CD4-positive, alpha-beta T cell (primary cell): Measurements from ENCODE around the gene CASKIN2. TPM values are rescaled to one million over a fixed set of nuclear protein-coding genes. Genes with fewer than 3 reads are reported as not detected.

Experiments used
- ATAC-seq: fragments of 200-7000 bp; cut with Tn5 transposase; one replicate; pipeline ENCODE4 v1.10.0; 2022; ENCODE audit warnings: mild to moderate bottlenecking; ENCODE audit not compliant: poor library complexity
- CTCF ChIA-PET: fragments of 350-600 bp; sonication (Branson Sonifier 250); formaldehyde crosslinking; loops from one replicate; lab custom pipeline; 2021; ENCODE audit warnings: antibody characterized with exemption, inconsistent platforms; lab: Charles Lee
- POLR2A ChIA-PET: fragments of 350-600 bp; sonication (Branson Sonifier 250); formaldehyde crosslinking; loops from one replicate; lab custom pipeline; 2021; ENCODE audit warnings: antibody characterized with exemption, inconsistent platforms; lab: Charles Lee
- DNase-seq, 14 experiments: peaks; one replicate each; pipeline ENCODE4 v3.0.0-alpha.2; 2013 to 2020; ENCODE audit warnings: mixed read lengths in 2 of 14
- H3K27ac ChIP-seq, 2 donors: one replicate each; pipeline versions ENCODE4 v1.5.1 to v1.7.0; 2013; ENCODE audit warnings: low read length in 2 of 2, low read depth in 1 of 2, mild to moderate bottlenecking in 1 of 2
- H3K27me3 ChIP-seq, 2 experiments: 1 replicate in 1 of 2; 2 replicates in 1 of 2; pipeline versions ENCODE4 v1.6.1 to v1.7.0; 2013; ENCODE audit warnings: low read length in 2 of 2, control low read depth in 1 of 2, mild to moderate bottlenecking in 1 of 2, moderate library complexity in 1 of 2; ENCODE audit not compliant: insufficient read depth in 2 of 2, control insufficient read depth in 1 of 2
- H3K36me3 ChIP-seq: one replicate; pipeline ENCODE4 v1.6.1; 2013; ENCODE audit warnings: low read length, control low read depth; ENCODE audit not compliant: insufficient read depth
- H3K4me1 ChIP-seq: one replicate; pipeline ENCODE4 v1.6.1; 2013; ENCODE audit warnings: low read length, control low read depth; ENCODE audit not compliant: insufficient read depth
- H3K4me3 ChIP-seq: one replicate; pipeline ENCODE4 v1.5.1; 2013; ENCODE audit warnings: mild to moderate bottlenecking, low read length, moderate library complexity
- H3K9me3 ChIP-seq, 2 experiments: 1 replicate in 1 of 2; 2 replicates in 1 of 2; pipeline versions ENCODE4 v1.6.1 to v1.7.0; 2013; ENCODE audit warnings: low read length in 2 of 2, mild to moderate bottlenecking in 2 of 2, control low read depth in 1 of 2, moderate library complexity in 1 of 2; ENCODE audit not compliant: control insufficient read depth in 1 of 2, insufficient read depth in 1 of 2
- H3K27ac Mint-ChIP-seq: one replicate; pipeline ENCODE4 v1.8.0; 2020; ENCODE audit warnings: mixed read lengths
- H3K27me3 Mint-ChIP-seq: one replicate; pipeline ENCODE4 v1.8.0; 2021; ENCODE audit warnings: mixed read lengths
- H3K36me3 Mint-ChIP-seq: one replicate; pipeline ENCODE4 v1.8.0; 2021; ENCODE audit warnings: low read depth, mixed read lengths
- H3K4me1 Mint-ChIP-seq: one replicate; pipeline ENCODE4 v1.8.0; 2021; ENCODE audit warnings: low read depth, mixed read lengths
- H3K4me3 Mint-ChIP-seq: one replicate; pipeline ENCODE4 v1.8.0; 2020; ENCODE audit warnings: mild to moderate bottlenecking, mixed read lengths
- H3K9me3 Mint-ChIP-seq: one replicate; pipeline ENCODE4 v1.8.0; 2020; ENCODE audit warnings: mixed read lengths
- intact Hi-C, 2 experiments: fragments of 100-400 bp; cut with DNase I in 1 of 2; cut with micrococcal nuclease in 1 of 2; formaldehyde crosslinking; loops; one replicate each; pipeline versions ENCODE4 v1.15.1 to v1.9.0; 2023 to 2025; cut with DNase I, micrococcal nuclease
- total RNA-seq, 174 experiments: library from RNA in 2 of 174; stranded (reverse) in 2 of 174; gene quantifications; one replicate each; pipeline ENCODE4 v1.2.3 and lab custom pipeline; 2021 to 2026
- TF ChIP-seq, protein P1 (sequence below): fragments of 200-600 bp; IDR thresholded peaks from one replicate; pipeline ENCODE4 v1.8.0; 2022; ENCODE audit warnings: antibody characterized with exemption, mild to moderate bottlenecking

The CASKIN2 gene
- total RNA-seq, 2 experiments from 2014 or later, result 0.17 to 0.25 TPM

DNA sequence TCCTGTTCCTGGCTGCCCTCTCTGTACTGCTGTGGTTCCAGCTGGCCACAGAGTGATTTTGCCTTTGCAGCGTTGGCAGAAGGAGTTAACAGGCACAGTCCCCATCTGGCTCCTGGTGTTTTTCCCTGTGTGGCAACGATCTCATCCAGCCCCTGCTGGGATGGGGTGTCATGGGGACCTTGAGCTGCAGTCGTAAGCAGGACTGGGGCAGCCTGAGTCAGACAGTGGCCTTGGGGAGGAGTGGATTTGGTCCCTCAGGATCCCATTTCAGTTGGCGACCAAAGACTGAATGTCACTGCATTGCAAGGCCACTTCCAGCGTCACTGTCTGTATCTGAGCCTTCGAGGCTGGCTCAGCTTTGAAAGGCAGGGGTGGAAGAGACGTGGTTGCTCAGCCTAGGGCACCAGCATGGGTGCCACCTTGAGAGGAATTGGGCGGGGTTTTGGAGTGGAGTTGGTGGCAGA is 47.0 kb downstream of the CASKIN2 start:
- TF ChIP-seq, protein P1, sequence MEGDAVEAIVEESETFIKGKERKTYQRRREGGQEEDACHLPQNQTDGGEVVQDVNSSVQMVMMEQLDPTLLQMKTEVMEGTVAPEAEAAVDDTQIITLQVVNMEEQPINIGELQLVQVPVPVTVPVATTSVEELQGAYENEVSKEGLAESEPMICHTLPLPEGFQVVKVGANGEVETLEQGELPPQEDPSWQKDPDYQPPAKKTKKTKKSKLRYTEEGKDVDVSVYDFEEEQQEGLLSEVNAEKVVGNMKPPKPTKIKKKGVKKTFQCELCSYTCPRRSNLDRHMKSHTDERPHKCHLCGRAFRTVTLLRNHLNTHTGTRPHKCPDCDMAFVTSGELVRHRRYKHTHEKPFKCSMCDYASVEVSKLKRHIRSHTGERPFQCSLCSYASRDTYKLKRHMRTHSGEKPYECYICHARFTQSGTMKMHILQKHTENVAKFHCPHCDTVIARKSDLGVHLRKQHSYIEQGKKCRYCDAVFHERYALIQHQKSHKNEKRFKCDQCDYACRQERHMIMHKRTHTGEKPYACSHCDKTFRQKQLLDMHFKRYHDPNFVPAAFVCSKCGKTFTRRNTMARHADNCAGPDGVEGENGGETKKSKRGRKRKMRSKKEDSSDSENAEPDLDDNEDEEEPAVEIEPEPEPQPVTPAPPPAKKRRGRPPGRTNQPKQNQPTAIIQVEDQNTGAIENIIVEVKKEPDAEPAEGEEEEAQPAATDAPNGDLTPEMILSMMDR, result no peak
- no peaks in the 10 kb centered on the region for H3K27me3 ChIP-seq
- Mint-ChIP-seq H3K4me1 (peaks cover 9% of the 10 kb centered on the region), H3K36me3 (peaks cover 24% of the 10 kb centered on the region), H3K27ac (no peak overlapping the region), H3K27me3 (no peaks in the 10 kb centered on the region), H3K4me3 (no peak overlapping the region), H3K9me3 (no peaks in the 10 kb centered on the region)
- ATAC-seq, result no peak
- CTCF ChIA-PET, result no interaction called here
- intact Hi-C loops, result no loop called here
- POLR2A ChIA-PET, result no interaction called here
- H3K4me3 ChIP-seq, result no peak overlapping the region
- peaks cover 17% of the 10 kb centered on the region for H3K36me3 ChIP-seq
- no peak overlapping the region for H3K27ac ChIP-seq
- H3K4me1 ChIP-seq, result no peaks in the 10 kb centered on the region
- no peak for DNase-seq
- H3K9me3 ChIP-seq, result no peaks in the 10 kb centered on the region

GRCh38 chr17:75465039-75465438 is 50.3 kb downstream of the CASKIN2 start:
- no peak for ATAC-seq
- CTCF ChIA-PET, result no interaction called here
- H3K27ac Mint-ChIP-seq, result no peak overlapping the region
- H3K4me1 Mint-ChIP-seq, result peaks cover 14% of the 10 kb centered on the region
- TF ChIP-seq, protein P1, result no peak
- H3K36me3 Mint-ChIP-seq, result peaks cover 11% of the 10 kb centered on the region
- Histone ChIP-seq H3K36me3 (no peaks in the 10 kb centered on the region), H3K4me1 (no peaks in the 10 kb centered on the region), H3K27me3 (no peaks in the 10 kb centered on the region), H3K27ac (no peak overlapping the region), H3K9me3 (no peaks in the 10 kb centered on the region), H3K4me3 (no peak overlapping the region)
- no peak for DNase-seq
- no peaks in the 10 kb centered on the region for H3K27me3 Mint-ChIP-seq
- no peaks in the 10 kb centered on the region for H3K9me3 Mint-ChIP-seq
- no peak overlapping the region for H3K4me3 Mint-ChIP-seq
- POLR2A ChIA-PET, result interaction anchor here (1.1 kb wide), 1 partner anchor 9 kb away, joined by 3 read pairs; the partner anchor contains the start of gene TMEM94
- intact Hi-C loops, result no loop called here

GRCh38 chr17:75463603-75464002 is 51.7 kb downstream of the CASKIN2 start:
- H3K4me3 ChIP-seq, result no peak overlapping the region
- peaks cover 19% of the 10 kb centered on the region for H3K4me1 Mint-ChIP-seq
- no peak overlapping the region for H3K27ac Mint-ChIP-seq
- H3K4me3 Mint-ChIP-seq, result no peak overlapping the region
- H3K27me3 ChIP-seq, result no peaks in the 10 kb centered on the region
- H3K27me3 Mint-ChIP-seq, result no peaks in the 10 kb centered on the region
- ATAC-seq (no peak), DNase-seq (no peak)
- H3K9me3 Mint-ChIP-seq, result no peaks in the 10 kb centered on the region
- TF ChIP-seq, protein P1, result no peak
- intact Hi-C loops, result no loop called here
- ChIA-PET CTCF (no interaction called here), POLR2A (no interaction called here)
- H3K36me3 Mint-ChIP-seq, result peaks cover 11% of the 10 kb centered on the region
- no peaks in the 10 kb centered on the region for H3K4me1 ChIP-seq
- H3K9me3 ChIP-seq, result no peaks in the 10 kb centered on the region
- H3K36me3 ChIP-seq, result no peaks in the 10 kb centered on the region
- no peak overlapping the region for H3K27ac ChIP-seq
